ENCODE results near the gene SLC2A9.

Gene SLC2A9

DNA sequence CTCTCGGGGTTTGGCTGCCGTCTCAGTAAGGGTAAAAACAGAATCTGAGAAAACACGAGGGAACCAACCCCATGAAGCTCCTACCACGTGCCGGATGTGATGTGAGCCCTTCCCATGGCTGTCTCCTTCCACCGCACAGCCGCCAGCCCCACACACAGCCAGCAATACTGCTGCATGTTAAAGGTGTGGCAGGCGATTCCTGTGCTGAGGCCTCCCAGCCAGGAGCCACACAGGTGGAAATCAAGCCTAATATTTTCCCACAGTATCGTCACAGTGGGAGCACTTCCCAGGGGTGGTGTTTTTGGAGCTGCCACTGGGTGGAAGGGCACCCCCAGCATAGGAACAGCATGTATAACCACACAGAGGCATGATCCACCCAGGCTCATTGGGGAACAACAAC, 77.5 kb downstream of the SLC2A9 start:
- no peak for DNase-seq (ENCODE audit: low read depth)
- TF ChIP-seq CTCF (conservative IDR thresholded peaks at IDR 0.05; ENCODE audit: low read depth, low read length), result no peak
- no peak overlapping the region for H3K4me3 ChIP-seq (ENCODE audit: low read depth, low read length)

DNA sequence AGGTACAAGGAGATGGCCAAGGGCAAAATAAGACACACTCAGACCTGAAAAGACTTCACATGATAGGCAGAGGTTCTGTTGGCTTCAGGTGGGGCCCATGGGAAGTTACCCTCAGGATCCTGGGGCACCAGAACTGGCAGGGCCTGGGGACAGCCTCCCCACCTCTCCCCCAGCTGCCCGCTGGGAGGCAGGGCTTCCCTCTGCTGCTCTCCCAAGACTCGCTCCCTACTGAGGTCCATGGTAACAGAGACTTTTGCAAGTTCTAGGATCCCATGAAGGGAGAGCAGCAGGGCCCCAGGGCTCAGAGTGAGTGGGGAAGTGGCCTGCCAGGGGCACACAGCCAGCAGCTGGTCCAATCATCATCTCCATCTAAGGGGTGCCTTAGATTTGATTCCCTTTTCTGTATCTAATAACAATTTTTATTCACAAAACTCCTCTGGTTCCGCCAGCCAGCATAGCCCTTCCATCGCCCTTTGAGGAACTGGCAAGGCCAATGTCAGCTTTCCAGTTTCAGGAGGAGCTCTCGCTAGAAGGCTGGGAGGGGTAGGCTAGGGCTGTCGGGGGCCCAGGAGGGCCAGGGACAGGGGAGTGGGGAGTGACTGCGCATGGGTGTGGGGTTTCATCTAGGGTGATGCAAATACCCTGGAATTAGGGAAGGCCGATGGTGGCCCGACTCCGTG, 78.2 kb downstream of the SLC2A9 start:
- no peak for TF ChIP-seq CTCF (conservative IDR thresholded peaks at IDR 0.05; ENCODE audit: low read depth, low read length)
- H3K4me3 ChIP-seq (ENCODE audit: low read depth, low read length), result no peak overlapping the region
- DNase-seq (ENCODE audit: low read depth), result no peak

GRCh38 chr4:9942139-9942538, 79.2 kb downstream of the SLC2A9 start:
- TF ChIP-seq CTCF (conservative IDR thresholded peaks at IDR 0.05; ENCODE audit: low read depth, low read length), result no peak
- H3K4me3 ChIP-seq (ENCODE audit: low read depth, low read length), result no peak overlapping the region
- no peak for DNase-seq (ENCODE audit: low read depth)

DNA sequence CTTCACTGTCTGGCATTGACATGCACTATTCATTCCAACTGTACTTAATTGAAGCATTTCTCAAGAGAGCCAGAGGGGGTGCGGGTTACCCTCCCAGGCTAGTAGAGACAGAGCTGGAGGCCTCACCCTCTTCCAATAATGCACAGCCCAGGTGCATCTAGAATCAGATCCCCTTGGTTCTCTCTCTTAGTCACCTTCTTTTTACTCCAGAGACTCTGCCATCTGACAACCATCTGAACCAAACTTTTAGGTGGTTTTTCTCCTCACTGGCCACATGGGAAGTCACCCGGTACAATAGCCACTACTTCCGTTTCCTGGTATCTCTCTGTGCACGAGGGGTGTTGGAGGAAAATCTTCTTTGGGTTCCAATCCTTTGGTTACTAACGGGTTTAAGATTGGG, 81.3 kb downstream of the SLC2A9 start:
- no peak overlapping the region for H3K4me3 ChIP-seq (ENCODE audit: low read depth, low read length)
- DNase-seq (ENCODE audit: low read depth), result no peak
- TF ChIP-seq CTCF (conservative IDR thresholded peaks at IDR 0.05; ENCODE audit: low read depth, low read length), result no peak

DNA sequence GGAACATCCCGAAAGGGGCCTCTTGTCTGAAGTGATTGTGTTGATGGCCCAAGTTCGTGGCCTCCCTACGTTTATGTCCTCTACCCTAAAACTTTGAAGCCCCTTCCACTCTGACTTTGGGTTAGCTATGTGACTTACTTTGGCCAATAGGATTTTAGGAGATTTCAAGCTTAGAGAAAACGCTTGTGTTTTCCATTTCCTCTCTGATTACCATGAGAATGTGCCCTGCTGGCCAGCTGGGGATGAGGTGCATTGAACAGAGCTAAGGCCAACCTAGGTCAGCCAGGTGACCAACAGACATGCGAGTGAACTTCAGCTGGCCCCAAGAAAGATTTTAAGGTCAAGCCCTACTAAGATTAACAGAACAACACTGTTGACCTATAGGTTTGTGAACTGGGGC, 82.4 kb downstream of the SLC2A9 start:
- TF ChIP-seq CTCF (conservative IDR thresholded peaks at IDR 0.05; ENCODE audit: low read depth, low read length), result no peak
- DNase-seq (ENCODE audit: low read depth), result no peak
- H3K4me3 ChIP-seq (ENCODE audit: low read depth, low read length), result no peak overlapping the region

GRCh38 chr4:9937078-9937477, 84.2 kb downstream of the SLC2A9 start:
- TF ChIP-seq CTCF (conservative IDR thresholded peaks at IDR 0.05; ENCODE audit: low read depth, low read length), result no peak
- DNase-seq (ENCODE audit: low read depth), result no peak
- no peak overlapping the region for H3K4me3 ChIP-seq (ENCODE audit: low read depth, low read length)

- no peak for DNase-seq (ENCODE audit: low read depth)
Measured at GRCh38 chr4:9936129-9936644, 85.1 kb downstream of the SLC2A9 start.

More at GRCh38 chr4:9936129-9936644, 85.1 kb downstream of the SLC2A9 start:
- no peak overlapping the region for H3K4me3 ChIP-seq (ENCODE audit: low read depth, low read length)
- TF ChIP-seq CTCF (conservative IDR thresholded peaks at IDR 0.05; ENCODE audit: low read depth, low read length), result no peak
